PC-9 (cell line): Measurements from ENCODE around the gene MMP17.

Experiments used
- CTCF ChIP-seq: fragments of 200-600 bp; sonication (generic); conservative IDR thresholded peaks from 2 replicates; pipeline ENCODE4 v1.6.1; 2017; ENCODE audit warnings: mixed run types, antibody characterized with exemption, mild to moderate bottlenecking, moderate library complexity
- EZH2 ChIP-seq: fragments of 200-600 bp; sonication (generic); IDR thresholded peaks from 2 replicates; pipeline ENCODE4 v1.8.0; 2017; ENCODE audit warnings: antibody characterized with exemption, low read depth

GRCh38 chr12:131779027-131779426 is 49.2 kb upstream of the MMP17 start:
- TF ChIP-seq CTCF = no peak
- no peak for TF ChIP-seq EZH2
